DOHH2 (cell line): ENCODE measurements around the gene NFIA.

Experiments used
- EZH2phosphoT487 ChIP-seq: fragments of 200-600 bp; sonication (generic); IDR thresholded peaks from 2 replicates; pipeline ENCODE4 v1.6.1; 2017; ENCODE audit warnings: borderline replicate concordance, mild to moderate bottlenecking, antibody characterized with exemption, low read length, moderate library complexity, mixed read lengths
- TF ChIP-seq, protein P1 (sequence below): fragments of 200-600 bp; sonication (generic); IDR thresholded peaks from one replicate; pipeline ENCODE4 v1.5.1; 2014; ENCODE audit warnings: antibody characterized with exemption, mild to moderate bottlenecking, low read depth, low read length; ENCODE audit not compliant: poor library complexity, severe bottlenecking

DNA sequence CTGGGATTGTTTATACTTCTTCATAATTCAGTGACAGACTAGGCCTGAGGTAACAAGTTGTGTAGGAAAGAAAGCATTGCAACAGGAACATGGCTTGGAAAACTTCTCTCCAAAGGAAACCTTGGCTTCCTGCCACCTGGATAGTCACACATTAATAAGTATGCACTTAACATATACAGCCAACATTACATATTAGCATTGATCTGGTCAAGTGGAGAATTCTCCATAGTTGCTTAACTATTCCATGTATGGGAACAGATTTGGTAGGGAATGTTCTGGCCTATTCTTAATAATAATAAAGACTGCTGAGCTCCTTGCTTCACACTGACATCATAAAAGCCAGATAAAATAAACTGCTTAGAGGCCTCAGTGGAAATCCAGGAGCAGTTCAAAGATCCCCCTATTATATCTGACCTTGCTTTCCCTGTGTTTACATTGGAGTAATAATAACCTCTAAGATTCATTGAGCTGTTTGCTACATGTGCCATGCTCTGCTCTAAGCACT, 27.2 kb upstream of the NFIA start:
- TF ChIP-seq, protein P1, sequence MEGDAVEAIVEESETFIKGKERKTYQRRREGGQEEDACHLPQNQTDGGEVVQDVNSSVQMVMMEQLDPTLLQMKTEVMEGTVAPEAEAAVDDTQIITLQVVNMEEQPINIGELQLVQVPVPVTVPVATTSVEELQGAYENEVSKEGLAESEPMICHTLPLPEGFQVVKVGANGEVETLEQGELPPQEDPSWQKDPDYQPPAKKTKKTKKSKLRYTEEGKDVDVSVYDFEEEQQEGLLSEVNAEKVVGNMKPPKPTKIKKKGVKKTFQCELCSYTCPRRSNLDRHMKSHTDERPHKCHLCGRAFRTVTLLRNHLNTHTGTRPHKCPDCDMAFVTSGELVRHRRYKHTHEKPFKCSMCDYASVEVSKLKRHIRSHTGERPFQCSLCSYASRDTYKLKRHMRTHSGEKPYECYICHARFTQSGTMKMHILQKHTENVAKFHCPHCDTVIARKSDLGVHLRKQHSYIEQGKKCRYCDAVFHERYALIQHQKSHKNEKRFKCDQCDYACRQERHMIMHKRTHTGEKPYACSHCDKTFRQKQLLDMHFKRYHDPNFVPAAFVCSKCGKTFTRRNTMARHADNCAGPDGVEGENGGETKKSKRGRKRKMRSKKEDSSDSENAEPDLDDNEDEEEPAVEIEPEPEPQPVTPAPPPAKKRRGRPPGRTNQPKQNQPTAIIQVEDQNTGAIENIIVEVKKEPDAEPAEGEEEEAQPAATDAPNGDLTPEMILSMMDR, result no peak
- no peak for TF ChIP-seq EZH2phosphoT487
